HPDE6-E6E7 (cell line): ENCODE data around the gene OPCML.

Source experiments
- DNase-seq: peaks from one replicate; pipeline ENCODE4 v3.0.0; 2011; ENCODE audit warnings: missing footprints; ENCODE audit errors: extremely low spot score

The OPCML gene

GRCh38 chr11:133360860-133361688, 171.2 kb downstream of the OPCML start:
- DNase-seq, result no peak

DNA sequence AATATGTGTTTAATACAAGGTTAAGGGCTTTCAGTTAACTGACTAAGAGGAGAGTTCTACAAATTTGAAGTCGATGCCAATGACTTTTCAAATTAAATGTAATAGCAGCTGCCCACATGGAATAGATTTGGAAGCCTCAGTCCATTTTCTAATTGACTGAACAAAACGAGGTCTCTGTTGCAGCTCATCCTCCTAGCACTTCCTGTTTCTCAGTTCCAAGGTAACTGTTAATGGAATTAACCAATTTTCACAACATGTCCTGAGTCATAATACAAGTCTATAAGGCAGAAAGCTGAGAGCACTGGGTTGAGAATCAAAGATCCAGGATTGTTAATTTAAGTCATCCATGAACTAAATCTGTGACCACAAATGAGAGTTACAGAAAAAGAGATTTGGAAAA, 177.2 kb downstream of the OPCML start:
- no peak for DNase-seq

DNA sequence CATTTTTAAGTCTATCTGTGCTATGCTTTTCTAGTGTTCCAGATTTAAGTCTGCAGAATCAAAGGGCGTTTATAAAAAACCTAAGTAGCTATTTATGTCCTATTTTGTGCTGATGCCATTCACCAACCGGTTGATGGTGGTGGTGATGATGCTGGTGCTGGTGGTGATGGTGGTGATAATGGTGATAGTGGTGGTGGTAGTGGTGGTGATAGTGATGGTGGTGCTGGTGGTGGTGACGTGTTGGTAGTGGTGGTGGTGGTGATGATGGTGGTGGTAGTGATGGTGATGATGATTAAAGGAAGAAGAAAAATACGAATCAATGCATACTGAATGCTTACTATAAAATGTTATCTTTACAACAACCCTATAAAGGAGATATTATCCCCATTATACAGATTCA, 178.2 kb downstream of the OPCML start:
- DNase-seq, result no peak

GRCh38 chr11:133350045-133350444, 182.3 kb downstream of the OPCML start:
- DNase-seq, result no peak

DNA sequence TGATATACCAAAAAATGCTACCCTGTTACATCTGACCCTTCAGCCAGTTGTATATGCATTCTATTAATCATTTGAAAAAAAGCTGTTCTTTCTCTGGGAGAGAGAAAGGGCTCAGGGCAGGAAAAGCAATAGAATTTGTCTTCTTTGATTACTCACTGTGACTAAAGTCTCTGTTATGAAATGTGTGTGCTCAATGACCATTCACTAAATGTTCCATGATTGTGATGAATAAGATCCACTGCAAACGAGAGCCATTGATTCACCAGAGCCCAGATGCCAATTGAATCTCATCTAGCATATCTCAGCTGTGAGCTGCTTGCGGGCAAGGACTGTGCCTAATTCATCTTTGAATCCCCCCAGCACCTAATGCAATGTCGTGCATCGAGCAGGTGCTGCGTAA, 184.3 kb downstream of the OPCML start:
- no peak for DNase-seq

DNA sequence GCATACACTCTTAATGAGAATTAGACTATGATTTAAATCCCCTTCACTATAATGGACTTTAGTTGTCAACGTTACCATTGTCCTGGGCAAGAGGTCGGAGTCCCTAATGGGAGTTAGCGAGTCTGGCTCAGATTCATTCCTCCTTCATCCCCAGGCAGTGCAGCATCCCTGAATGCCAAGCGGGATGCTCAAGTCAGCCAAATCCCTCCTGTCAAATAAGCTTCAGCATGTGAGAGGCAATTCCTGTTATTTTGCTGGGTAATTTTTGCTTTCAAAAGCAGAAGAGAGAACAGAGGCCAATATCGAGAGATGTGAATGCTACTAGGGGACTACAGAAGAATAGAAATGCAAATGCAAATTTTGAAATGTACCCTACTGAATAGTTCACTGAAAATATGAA, 186.2 kb downstream of the OPCML start:
- no peak for DNase-seq

- DNase-seq, result no peak
Observed at GRCh38 chr11:133343951-133344350, 188.3 kb downstream of the OPCML start.

DNA sequence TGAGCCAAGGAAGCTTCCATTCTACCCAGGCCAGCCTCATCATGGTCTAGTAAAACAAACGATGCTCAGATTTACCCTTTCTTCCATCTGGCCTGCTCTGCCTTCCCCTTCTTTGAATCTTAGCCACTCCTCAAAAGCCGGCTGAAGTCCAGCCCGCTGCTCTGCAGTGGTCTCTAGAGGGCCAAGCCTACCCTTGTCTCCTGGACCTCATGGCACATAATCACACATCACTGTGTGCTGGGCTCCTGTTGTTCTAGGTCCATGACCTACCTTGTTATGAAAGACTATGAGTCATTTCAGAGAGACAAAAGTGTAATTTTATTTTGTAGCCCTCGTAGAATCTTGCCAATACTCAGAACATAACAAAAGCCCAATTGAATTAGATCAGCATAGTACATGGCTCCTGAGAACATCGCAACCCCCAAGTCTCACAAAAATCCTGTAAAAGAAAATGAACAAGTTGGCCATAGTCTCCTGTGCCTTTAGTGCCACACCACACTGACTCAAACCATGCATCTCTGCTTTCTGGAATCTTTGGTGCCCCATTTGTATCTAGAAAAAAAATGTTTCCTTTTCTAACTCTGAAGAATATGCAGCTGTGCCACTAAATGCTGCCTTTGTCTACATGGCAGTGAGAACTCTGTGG, 192.7 kb downstream of the OPCML start:
- no peak for DNase-seq

DNA sequence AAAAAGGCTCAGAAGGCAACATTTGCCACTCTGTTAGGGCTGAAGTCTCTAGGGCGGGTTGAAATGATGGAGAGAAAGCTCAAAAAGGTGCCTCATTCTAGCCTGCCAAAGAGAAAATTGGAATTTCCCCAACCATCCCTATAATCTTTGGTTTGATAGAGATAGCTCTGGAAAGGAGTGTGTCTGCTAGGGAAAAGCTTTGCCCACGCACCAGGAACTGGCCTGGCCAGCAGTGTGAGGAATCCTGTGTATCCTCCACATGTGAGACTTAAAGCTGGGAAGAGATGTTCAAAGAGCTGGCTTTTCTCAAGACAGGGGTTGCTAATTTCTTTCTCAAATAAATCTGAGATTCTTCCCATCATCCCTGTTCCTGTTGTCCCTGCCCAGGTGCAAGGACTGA, 193.7 kb downstream of the OPCML start:
- DNase-seq, result no peak

GRCh38 chr11:133337951-133338418, 194.3 kb downstream of the OPCML start:
- no peak for DNase-seq

GRCh38 chr11:133337193-133337592, 195.1 kb downstream of the OPCML start:
- DNase-seq, result no peak

DNA sequence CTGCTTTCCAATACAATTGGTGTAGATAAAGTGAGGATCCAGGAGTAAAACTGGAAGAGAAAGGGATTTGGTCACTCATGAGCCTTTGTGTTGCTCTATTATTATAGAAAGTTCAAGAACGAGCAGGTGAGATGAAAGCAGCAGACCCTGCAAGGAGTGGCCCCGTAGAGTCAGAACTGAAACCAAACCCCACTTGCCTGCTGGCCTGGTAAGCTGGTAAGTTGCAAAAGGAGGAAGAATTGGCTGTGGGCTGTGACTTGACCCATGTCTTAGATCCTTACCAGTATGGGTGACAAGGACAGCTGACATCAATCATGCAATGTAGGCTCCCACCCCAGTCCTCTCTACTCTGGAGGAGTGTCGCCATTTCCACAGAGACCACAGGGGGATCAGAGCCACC, 201.3 kb downstream of the OPCML start:
- DNase-seq, result no peak

- DNase-seq, result no peak
Observed at GRCh38 chr11:133326849-133327248, 205.5 kb downstream of the OPCML start.

- no peak for DNase-seq
Observed at GRCh38 chr11:133326332-133326731, 206.0 kb downstream of the OPCML start.

GRCh38 chr11:133325711-133326110, 206.6 kb downstream of the OPCML start:
- no peak for DNase-seq

GRCh38 chr11:133323354-133323753, 208.9 kb downstream of the OPCML start:
- no peak for DNase-seq

GRCh38 chr11:133318221-133318620, 214.1 kb downstream of the OPCML start:
- DNase-seq, result no peak

- no peak for DNase-seq
Observed at GRCh38 chr11:133311230-133311629, 221.1 kb downstream of the OPCML start.

- DNase-seq, result no peak
Observed at GRCh38 chr11:133306019-133306418, 226.3 kb downstream of the OPCML start.

- no peak for DNase-seq
Observed at GRCh38 chr11:133305208-133305956, 226.9 kb downstream of the OPCML start.

DNA sequence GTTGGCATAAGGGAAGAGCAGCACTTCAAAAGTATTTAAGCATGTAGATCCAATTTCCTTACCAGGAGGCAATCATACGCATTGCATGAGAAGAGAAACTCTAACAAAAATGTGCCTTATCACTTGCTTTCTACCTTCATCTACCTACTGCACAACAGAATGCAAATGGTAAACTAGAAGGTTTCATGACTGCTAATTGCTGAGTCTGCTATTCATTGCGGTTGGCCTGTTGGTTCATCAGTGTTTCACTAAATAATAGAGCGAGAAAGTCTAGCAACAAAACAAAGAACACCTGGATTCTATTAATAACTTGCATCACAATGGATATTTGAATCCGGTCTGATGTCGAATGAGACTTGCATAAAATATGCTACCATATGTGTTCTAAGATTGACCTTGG, 229.0 kb downstream of the OPCML start:
- no peak for DNase-seq

DNA sequence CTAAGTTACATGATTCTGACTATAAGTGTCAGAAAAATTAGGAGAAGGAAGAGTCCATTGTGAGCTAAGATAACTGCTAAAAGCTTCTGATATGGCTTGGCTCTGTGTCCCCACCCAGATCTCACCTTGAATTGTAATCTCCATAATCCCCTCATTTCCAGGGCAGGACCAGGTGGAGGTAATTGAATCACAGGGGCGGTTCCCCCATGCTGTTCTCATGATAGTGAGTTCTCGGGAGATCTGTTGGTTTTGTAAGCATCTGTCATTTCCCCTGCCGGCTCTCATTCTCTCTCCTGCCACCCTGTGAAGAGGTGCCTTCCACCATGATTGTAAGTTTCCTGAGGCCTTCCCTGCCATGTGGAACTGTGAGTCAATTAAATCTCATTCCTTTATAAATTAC, 230.2 kb downstream of the OPCML start:
- no peak for DNase-seq

DNA sequence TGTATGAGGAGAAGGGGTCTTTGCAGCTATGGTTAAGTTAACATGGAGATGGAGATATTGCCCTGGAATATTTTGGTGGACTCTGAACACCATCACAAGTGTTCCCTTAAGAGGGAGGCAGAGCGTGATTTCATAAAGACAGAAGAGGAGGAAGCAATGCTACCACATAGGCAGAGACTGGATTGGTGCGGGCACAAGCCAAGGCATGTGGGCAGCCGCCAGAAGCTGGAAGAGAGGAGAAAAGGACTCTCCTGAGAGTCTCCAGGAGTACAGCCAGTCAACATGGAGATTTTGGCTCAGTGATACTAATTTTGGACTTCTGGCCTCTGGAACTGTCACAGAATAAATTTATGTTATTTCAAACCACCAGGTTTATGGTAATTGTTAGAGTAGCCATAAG, 231.6 kb downstream of the OPCML start:
- no peak for DNase-seq
